GM12801 (cell line): ENCODE measurements around the gene MYH14.

ENCODE experiments used
- CTCF ChIP-seq: IDR thresholded peaks from one replicate; pipeline ENCODE4 v1.5.1; 2011; ENCODE audit warnings: control low read depth; ENCODE audit not compliant: insufficient read length; ENCODE audit errors: extremely low read depth

Gene MYH14

DNA sequence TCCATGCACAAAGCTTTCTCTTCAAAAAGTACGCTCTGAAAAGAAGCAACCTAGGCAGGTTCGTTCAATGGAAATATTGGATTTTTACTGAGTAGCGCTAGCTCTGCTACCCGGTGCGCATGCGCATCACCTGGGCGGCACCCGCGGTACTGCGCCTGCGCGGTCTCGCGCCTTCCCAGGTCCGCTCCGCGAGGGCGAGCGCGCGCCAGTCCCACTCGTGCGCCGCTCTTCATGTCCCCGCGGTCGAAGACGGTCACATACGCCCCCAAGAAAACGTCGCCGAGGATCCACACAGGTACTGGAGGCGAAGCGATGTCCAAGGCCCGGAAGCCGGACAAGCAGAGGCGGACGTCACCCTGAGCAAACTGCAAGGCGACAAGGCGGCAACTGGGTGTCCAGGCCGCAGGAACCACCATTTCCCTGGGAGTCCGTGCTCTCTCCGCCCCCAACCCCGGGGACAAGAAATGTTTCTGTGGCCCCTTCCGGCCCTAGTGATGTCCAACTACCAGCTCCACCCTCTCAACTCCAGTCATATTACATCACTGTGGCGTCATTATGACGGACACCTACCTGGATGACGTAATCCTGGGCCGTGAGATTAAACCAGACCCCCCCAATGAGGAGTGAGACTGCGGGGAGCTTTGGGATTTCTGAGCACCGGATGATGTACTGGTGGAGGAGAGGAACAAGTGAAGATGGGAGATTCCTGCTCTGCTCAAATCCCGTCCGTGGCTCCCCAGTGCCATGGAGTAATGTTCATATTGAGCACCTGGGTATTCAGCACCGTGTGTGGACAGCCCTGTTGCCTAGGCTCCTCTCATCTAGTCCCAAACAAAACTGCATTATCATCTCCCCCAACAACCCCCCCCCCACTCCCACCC, 130.6 kb downstream of the MYH14 start:
- TF ChIP-seq CTCF, result no peak

- no peak for TF ChIP-seq CTCF
Observed at GRCh38 chr19:50334741-50335421, 131.5 kb downstream of the MYH14 start.

GRCh38 chr19:50340331-50340730, 136.9 kb downstream of the MYH14 start:
- TF ChIP-seq CTCF, result no peak

DNA sequence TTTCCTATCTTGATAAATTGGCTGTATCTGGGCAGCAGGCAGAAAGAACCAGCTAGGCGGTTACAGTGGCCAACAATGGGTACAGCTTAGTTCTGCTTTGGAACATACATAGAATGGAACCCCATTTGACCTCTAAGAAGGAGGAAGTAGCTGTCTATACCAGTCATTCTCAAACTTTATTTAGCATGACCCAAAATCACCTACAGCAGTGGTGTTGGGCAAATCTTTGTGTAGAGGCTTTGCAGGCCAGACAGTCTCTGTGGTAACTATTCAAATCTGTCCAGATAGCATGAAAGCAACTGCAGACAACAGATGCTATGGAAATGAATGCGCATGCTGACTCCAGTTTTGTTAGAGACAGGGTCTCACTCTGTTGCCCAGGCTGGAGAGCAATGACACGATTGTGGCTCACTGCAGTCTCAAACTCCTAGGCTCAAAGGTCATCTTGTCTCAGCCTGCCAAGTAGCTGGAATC, 137.7 kb downstream of the MYH14 start:
- TF ChIP-seq CTCF, result no peak

DNA sequence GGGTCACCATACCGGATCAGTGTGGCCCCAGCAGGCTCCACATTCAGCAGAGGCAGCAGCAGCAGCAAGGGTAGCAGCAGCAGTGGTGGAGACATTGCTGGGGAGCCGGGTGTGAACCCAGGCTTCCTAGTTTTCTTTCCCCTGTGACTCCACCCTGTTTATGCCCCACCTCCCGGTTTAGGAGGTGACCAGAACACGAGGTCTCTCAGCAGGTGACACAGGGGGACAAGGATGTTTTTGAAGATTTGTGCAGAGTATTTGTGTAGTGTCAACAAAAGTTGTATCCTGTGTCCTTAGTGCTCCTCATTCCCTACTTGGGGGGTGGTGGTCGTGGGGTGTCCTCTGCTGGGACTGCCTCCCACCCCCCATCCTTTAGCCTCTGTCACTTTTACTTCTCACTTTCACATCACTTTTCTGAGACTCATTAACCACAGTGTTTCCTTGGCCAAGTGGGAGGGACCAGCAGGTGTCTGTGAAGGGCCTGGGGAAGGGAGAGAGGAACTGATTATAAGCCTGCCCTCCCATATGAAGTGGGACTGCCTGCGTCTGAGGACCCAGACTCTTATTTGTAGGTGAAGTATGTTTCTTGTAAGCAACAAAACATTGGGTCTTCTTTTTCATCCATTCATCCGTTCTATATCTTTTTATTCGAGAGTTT, 141.4 kb downstream of the MYH14 start:
- TF ChIP-seq CTCF, result no peak

GRCh38 chr19:50349277-50350057, 146.0 kb downstream of the MYH14 start:
- no peak for TF ChIP-seq CTCF
